ENCODE measurements around the gene RNF7. TPM values are rescaled to one million over a fixed set of nuclear protein-coding genes. Genes with fewer than 3 reads are reported as not detected.

RNF7 gene
- total RNA-seq, 4 donors from 2014 or later: 57.8 to 93.8 (median 76.0) TPM

DNA sequence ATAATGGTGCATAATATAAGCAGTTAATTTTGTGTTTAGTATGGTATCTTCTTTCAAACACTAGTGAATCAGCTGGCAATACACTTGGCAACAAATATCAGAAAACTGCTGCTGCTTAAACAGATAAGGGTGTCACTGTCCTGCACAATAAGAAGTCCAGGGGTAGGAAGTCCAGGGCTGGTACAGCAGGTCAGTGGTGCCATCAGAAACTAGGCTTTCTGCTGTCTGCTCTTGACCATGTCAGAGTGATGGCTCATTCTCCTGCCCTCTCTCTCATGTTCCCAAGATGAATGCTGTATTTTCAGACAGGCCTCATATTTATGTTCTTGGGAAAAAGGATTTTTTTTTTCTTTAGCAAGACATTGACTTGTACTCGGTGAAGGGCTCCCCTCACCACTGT, 15.9 kb downstream of the RNF7 start:
- TF ChIP-seq, protein P1, sequence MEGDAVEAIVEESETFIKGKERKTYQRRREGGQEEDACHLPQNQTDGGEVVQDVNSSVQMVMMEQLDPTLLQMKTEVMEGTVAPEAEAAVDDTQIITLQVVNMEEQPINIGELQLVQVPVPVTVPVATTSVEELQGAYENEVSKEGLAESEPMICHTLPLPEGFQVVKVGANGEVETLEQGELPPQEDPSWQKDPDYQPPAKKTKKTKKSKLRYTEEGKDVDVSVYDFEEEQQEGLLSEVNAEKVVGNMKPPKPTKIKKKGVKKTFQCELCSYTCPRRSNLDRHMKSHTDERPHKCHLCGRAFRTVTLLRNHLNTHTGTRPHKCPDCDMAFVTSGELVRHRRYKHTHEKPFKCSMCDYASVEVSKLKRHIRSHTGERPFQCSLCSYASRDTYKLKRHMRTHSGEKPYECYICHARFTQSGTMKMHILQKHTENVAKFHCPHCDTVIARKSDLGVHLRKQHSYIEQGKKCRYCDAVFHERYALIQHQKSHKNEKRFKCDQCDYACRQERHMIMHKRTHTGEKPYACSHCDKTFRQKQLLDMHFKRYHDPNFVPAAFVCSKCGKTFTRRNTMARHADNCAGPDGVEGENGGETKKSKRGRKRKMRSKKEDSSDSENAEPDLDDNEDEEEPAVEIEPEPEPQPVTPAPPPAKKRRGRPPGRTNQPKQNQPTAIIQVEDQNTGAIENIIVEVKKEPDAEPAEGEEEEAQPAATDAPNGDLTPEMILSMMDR (IDR thresholded peaks at IDR 0.05; ENCODE audit: low read depth): no peak

DNA sequence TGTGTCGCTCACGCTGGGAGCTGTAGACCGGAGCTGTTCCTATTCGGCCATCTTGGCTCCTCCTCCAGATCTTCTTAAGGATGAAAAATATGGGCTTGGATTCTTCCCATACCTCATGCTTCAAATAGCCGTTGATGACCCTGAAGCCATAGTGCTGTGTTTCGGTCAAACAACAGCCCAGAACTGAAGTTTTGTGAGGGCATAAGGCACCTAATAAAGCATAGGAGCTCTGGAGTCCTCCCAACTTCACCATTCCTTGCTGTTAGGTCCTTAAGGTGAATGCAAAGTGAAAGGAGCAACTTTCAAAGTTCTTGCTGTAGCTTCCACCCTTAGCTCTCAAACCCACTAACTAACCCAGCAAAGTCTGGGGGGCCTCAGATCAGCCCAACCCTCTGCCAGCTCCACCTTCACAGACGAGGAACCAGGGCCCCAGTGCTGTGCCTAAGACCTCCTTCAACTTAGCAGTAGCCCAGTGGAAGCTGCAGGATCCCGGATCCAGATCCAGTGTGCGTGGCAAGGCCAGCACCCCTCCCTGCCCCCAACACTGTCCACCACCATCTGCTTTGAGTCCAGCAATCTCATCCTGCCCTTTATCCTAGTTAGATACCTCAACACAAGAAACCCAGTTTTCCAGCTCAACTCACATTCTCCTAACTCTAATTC, 25.1 kb downstream of the RNF7 start, which contains the start of gene GRK7:
Gene GRK7 (plus strand): TSS at position 321 of the 663 bp plus-strand sequence. CDS start 14,877 bp downstream, outside the sequence.
- TF ChIP-seq, protein P1 (IDR thresholded peaks at IDR 0.05; ENCODE audit: low read depth): no peak

DNA sequence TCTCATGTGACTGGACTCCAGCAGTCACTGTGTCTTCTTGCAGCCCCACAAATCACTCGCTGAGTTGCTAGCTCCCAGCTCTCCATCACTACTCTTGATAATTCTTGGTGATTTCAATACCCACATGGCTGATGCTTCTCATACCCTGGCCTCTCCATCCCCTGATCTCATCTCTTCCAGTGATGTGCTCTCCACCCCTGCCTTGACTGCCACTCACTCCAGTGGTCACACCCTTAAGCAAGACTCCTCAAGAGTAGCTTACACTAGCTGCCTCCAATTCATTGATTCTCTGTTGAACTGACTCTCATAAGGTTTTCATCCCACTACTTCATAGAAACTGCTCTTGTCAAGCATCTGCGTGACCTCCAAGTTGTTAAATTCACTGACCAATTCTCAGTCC, 25.9 kb downstream of the RNF7 start:
- TF ChIP-seq, protein P1 (IDR thresholded peaks at IDR 0.05; ENCODE audit: low read depth): no peak

DNA sequence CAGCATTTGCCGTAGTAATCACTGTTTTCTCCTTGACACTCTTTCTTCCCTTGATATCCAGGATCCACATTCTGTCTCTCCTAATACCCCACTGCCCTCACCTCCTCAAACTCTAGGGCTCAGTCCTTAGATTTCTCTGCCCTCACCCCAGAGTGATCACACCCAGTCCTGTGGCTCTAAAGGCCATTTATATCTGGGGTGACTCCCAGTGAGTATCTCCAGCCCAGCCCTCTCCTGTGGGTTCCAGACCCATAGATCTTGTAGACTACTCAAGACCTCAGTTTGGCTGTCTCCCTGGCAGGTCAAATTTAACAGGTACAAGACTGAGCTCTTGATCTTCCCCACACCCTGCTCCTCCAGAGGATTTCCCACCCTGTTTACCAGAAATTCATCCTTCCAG, 26.4 kb downstream of the RNF7 start:
- TF ChIP-seq, protein P1 (IDR thresholded peaks at IDR 0.05; ENCODE audit: low read depth): no peak

- TF ChIP-seq, protein P1 (IDR thresholded peaks at IDR 0.05; ENCODE audit: low read depth): no peak
Measured at GRCh38 chr3:141764986-141765385, 26.9 kb downstream of the RNF7 start.

- TF ChIP-seq, protein P1 (IDR thresholded peaks at IDR 0.05; ENCODE audit: low read depth): no peak
Measured at GRCh38 chr3:141767066-141767465, 29.0 kb downstream of the RNF7 start.

DNA sequence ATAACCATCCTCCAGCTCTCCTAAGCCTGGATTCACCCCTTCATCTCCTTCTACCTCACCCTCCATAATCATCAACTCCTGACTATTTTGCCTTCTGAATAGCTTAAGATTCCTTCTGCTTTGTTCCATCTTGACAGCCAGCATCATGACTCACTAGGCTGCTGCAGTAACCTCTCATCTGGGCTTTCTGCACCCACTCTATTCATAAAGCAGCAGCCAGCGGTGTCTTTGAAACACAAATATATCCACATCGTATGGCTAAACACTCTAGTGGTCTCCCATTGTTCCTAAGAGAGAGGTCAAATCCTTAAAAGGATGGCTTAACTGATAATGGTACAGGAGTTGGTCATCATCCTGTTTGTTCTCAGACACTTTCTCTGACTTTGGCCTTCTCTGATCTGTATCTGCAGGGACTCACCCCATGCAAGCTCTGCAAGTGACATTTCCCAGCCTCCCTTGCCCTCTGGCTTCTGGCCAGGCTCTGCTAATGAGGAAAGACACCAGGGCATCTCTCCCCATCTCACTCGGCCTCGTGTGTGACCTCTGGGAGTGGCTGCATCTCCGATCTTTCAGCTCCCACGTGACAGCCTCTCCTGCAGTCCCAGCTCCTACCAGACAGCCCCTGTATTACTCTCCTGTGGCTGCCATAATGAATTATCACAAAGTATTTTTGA, 31.3 kb downstream of the RNF7 start:
- TF ChIP-seq, protein P1 (IDR thresholded peaks at IDR 0.05; ENCODE audit: low read depth): no peak
